ENCODE measurements around the gene BABAM2. TPM values are rescaled to one million over a fixed set of nuclear protein-coding genes. Genes with fewer than 3 reads are reported as not detected.

The BABAM2 gene
- total RNA-seq, 3 donors from 2014 or later: 34.8 to 42.4 (median 41.3) TPM

DNA sequence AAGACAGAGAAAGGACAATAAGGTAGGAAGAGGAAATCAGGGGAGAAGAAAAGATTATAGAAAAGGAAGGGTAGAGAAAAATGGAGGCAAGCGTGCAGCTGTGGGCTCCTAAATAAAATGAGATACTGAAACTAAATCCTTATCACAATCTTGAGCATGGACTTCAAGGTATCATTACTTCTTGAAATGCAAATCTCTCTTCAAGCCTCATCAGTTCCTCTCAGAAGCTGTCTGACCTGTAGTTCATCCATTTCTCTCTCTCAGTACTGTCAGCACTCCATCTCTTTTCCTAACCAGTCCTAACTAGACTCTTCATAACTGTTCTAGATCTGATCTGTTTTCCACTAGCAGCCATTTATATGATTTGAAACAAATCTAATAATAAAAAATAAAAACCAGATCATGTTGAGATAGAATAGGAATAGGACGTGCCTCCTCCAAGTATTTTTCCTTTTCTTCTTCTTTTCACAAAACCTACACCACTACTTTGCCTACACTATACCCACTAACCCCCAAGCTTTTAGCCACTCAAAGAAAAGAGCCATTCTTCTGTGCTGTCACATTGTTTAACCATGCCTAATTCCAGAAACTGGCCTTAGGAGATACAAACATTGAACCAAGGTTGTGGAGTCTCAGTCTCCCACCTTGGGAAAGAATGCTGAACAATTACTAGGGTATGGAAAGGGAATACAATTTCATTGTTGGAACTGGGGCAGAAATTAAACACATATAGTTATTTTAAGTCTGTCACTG, 21.1 kb downstream of the BABAM2 start:
- Histone ChIP-seq H3K36me3 (ENCODE audit: low read depth) (no peaks in the 10 kb centered on the region), H3K9me3 (no peaks in the 10 kb centered on the region), H3K4me3 (no peak overlapping the region), H3K4me1 (ENCODE audit: low read depth) (no peaks in the 10 kb centered on the region)
- DNase-seq (no peak), ATAC-seq (no peak)
- TF ChIP-seq, protein P1, sequence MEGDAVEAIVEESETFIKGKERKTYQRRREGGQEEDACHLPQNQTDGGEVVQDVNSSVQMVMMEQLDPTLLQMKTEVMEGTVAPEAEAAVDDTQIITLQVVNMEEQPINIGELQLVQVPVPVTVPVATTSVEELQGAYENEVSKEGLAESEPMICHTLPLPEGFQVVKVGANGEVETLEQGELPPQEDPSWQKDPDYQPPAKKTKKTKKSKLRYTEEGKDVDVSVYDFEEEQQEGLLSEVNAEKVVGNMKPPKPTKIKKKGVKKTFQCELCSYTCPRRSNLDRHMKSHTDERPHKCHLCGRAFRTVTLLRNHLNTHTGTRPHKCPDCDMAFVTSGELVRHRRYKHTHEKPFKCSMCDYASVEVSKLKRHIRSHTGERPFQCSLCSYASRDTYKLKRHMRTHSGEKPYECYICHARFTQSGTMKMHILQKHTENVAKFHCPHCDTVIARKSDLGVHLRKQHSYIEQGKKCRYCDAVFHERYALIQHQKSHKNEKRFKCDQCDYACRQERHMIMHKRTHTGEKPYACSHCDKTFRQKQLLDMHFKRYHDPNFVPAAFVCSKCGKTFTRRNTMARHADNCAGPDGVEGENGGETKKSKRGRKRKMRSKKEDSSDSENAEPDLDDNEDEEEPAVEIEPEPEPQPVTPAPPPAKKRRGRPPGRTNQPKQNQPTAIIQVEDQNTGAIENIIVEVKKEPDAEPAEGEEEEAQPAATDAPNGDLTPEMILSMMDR (IDR thresholded peaks at IDR 0.05): no peak
- intact Hi-C loops (cut with DNase I, micrococcal nuclease): no loop called here

GRCh38 chr2:27912512-27912911, 22.0 kb downstream of the BABAM2 start:
- DNase-seq: no peak
- no peak for ATAC-seq
- Histone ChIP-seq H3K4me3 (no peak overlapping the region), H3K9me3 (no peaks in the 10 kb centered on the region), H3K4me1 (ENCODE audit: low read depth) (no peaks in the 10 kb centered on the region), H3K36me3 (ENCODE audit: low read depth) (no peaks in the 10 kb centered on the region)
- intact Hi-C loops (cut with DNase I, micrococcal nuclease): no loop called here
- TF ChIP-seq, protein P1 (IDR thresholded peaks at IDR 0.05): no peak

- Histone ChIP-seq H3K4me3 (no peak overlapping the region), H3K9me3 (no peaks in the 10 kb centered on the region), H3K36me3 (ENCODE audit: low read depth) (no peaks in the 10 kb centered on the region), H3K4me1 (ENCODE audit: low read depth) (no peaks in the 10 kb centered on the region)
- DNase-seq (no peak), ATAC-seq (no peak)
- TF ChIP-seq, protein P1 (IDR thresholded peaks at IDR 0.05): no peak
- intact Hi-C loops (cut with DNase I, micrococcal nuclease): no loop called here
Observed at GRCh38 chr2:27914041-27914804, 23.7 kb downstream of the BABAM2 start.

GRCh38 chr2:27914805-27915175, 24.3 kb downstream of the BABAM2 start:
- H3K9me3 ChIP-seq: no peaks in the 10 kb centered on the region
- H3K4me3 ChIP-seq: no peak overlapping the region
- intact Hi-C loops (cut with DNase I, micrococcal nuclease): no loop called here
- H3K36me3 ChIP-seq (ENCODE audit: low read depth): no peaks in the 10 kb centered on the region
- TF ChIP-seq, protein P1 (IDR thresholded peaks at IDR 0.05): no peak
- no peaks in the 10 kb centered on the region for H3K4me1 ChIP-seq (ENCODE audit: low read depth)
- no peak for ATAC-seq
- DNase-seq: no peak

GRCh38 chr2:27915191-27915590, 24.7 kb downstream of the BABAM2 start:
- Histone ChIP-seq H3K4me1 (ENCODE audit: low read depth) (no peaks in the 10 kb centered on the region), H3K36me3 (ENCODE audit: low read depth) (no peaks in the 10 kb centered on the region), H3K9me3 (no peaks in the 10 kb centered on the region), H3K4me3 (no peak overlapping the region)
- DNase-seq: no peak
- intact Hi-C loops (cut with DNase I, micrococcal nuclease): no loop called here
- TF ChIP-seq, protein P1 (IDR thresholded peaks at IDR 0.05): no peak
- no peak for ATAC-seq

Measured in mucosa of descending colon (tissue), 3 donors.